SIG-M5 treated with dmso at 0.1 percent for 504 hours (cell line): ENCODE data around the gene WWC2.
"Not testable (repeated sequence)": the region's sequence is repeated elsewhere in the genome, so short reads cannot be mapped to it uniquely, and the experiment has no call there.

Experiments
- DNase-seq: peaks from one replicate; lab custom pipeline; 2025; ENCODE audit not compliant: unreplicated experiment; lab: John Stamatoyannopoulos, UW

The WWC2 gene

DNA sequence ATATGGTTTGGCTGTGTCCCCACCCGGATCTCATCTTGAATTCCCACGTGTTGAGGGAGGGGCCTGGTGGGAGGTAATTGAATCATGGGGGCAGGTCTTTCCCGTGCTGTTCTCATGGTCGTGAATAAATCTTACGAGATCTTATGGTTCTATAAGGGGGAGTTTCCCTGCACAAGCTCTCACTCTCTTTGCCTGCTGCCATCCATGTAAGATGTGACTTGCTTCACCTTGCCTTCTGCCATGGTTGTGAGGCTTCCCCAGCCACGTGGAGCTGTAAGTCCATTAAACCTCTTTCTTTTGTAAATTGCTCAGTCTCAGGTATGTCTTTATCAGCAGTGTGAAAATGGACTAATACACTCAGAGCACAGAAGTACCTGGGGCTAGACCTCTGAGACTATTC, 227.3 kb downstream of the WWC2 start:
- DNase-seq = not testable (repeated sequence)

DNA sequence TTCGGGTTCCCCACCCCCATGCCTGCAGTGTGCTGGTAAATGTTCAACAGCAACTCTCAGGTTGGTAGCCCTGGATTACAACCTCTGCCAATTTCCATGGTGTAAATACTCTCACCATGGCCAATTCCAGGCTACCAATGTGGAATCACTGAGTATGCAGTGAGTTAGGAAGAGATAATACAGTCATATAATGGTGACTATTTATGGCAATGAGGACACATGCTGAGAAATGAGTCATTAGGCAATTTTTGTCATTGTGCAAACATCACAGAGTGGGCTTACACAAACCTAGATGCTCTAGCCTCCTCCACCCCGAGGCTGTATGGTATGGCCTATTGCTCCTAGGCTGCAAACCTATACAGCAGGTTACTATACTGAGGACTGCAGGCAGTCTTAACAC, 227.8 kb downstream of the WWC2 start:
- peak; percentile 35 for DNase-seq

DNA sequence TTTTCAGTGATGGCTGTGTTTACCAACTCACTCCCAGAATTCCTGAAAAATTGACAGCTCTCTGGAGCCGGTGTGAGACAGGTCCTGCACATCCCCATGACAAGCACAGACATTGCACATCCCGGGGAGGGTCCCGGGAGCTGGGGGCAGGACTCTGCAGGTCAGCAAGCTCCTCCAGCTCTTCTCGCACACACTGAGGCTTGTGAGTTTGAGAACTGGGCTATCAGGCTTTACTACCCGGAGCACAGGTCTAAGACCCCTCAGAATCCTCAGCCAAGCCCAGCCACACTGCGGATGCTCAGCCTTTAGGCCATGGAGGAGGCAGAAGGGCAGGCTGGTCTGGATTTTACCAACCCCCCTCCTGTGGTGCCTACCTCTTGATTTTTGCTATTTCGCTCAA, 228.8 kb downstream of the WWC2 start:
- no peak for DNase-seq

- DNase-seq = no peak
These were observed 229.8 kb downstream of the WWC2 start for GRCh38 chr4:183328832-183329231.

DNA sequence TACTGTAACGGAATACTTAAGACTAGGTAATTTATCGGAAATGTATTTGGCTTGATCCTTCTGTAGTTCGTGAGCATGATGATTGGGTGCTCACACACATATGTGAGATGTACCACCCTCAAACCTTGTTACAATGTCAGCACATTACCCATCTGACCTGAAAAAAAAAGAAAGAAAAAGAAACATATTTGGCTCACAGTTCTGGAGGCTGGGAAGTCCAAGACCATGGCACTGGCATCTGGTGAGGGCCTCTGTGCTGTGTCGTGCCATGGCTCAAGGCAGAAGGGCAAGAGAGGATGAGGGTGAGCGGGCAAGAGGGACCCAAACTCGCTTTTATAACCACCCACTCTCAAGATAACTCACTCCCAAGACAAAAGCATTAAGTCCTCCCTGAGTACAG, 230.2 kb downstream of the WWC2 start:
- no peak for DNase-seq

- DNase-seq = no peak
These were observed 231.1 kb downstream of the WWC2 start for GRCh38 chr4:183329954-183330742.

DNA sequence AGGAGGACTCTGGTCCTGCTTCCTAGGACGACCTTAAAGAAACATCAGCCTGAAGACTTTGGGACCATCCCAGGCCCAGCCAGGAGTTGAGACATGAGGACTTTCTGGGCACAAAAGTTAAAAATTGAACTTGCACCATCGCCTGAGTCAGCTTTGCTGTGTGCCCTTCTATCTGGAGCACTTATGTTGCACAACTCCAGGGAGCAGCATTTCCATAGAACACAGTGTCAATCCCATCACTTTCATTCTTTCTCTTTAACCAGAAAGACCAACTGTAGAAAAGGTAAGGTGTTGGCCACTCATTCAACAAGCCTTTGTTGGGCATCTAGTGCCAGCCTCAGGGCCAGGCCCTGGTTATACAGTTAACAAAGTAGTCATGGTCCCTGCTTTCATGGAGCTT, 231.8 kb downstream of the WWC2 start:
- no peak for DNase-seq

- DNase-seq = no peak
These were observed 233.4 kb downstream of the WWC2 start for GRCh38 chr4:183332447-183332846.

- DNase-seq = no peak
These were observed 234.1 kb downstream of the WWC2 start for GRCh38 chr4:183333202-183333601.

DNA sequence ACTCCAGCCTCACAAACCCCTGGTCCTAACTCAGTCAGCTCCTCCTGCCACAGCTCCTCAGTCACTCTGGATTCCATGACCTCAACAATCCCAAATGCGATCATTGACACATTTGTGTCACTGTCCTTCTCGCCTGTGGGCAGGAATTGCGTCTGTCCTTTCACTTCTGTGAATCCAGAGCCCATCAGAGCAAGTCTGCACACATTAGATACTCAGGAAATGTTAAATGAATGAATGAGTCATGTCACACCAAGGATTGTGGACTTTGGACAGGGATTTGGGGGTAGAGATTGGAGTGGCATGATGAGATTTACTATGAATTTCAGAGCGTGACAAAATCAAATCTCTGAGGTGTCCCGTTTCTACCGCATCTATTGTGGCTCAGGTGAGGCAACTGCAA, 234.9 kb downstream of the WWC2 start:
- DNase-seq = no peak

- no peak for DNase-seq
These were observed 236.4 kb downstream of the WWC2 start for GRCh38 chr4:183335369-183335940.

DNA sequence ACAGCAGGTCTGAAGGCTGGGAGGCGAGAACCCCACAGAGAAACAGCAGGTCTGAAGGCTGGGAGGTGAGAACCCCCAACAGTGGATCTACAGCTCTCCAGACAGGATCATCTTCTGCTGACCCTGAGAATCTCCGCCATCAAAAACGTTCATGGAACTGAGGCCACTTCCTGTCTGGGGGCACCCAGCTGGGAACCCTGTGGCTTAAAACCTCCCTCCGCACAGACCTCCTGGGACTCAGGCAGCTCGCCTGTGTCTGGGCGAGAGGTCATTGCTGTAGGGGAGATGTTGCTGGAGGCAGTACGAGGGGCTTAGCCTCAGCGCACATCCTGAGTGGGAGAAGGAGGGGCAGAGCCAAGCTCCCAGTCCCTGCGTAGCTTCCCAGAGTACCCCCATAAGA, 238.3 kb downstream of the WWC2 start:
- no peak for DNase-seq

DNA sequence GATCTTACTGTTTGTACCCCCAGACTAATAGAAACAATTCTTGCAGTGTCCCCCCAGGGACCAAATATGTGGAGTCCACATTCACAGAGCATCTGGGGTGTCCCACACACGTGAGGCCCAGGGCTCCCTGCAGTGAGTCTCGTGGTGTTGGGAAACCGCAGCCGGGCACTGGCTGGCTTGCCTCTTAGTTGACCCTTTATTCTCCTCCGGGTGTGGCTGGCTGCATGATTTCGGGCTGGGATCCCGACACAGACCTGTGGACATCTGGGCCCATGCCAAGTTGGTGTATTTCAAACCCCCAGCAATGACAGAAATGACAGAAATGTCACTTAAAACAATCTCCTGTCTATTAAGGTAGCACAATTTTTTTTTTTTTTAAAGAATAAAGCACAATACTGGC, 238.8 kb downstream of the WWC2 start:
- DNase-seq = no peak

GRCh38 chr4:183342541-183343533, 243.8 kb downstream of the WWC2 start:
- DNase-seq = no peak

DNA sequence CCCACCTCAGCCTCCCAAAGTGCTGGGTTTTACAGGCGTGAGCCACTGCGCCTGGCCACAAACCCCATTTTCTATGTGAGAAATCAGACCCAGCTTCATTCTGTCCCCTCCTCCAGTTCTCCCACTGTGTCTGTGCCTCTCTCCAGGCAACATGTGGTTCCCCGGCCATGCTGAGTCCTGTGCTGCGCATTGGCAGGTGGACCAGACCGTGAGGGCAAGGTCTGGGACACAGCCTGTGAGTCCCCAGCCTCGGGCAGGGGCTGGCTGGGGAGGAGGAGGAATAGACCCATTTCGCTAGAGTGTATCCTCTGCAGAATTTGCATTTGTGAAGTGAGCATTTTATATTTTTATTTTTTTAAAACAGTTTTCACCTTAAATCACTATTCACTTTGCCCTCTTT, 244.7 kb downstream of the WWC2 start:
- DNase-seq = no peak

- no peak for DNase-seq
These were observed 245.6 kb downstream of the WWC2 start for GRCh38 chr4:183344523-183345255.

- DNase-seq = no peak
These were observed 246.2 kb downstream of the WWC2 start for GRCh38 chr4:183345261-183345660.

DNA sequence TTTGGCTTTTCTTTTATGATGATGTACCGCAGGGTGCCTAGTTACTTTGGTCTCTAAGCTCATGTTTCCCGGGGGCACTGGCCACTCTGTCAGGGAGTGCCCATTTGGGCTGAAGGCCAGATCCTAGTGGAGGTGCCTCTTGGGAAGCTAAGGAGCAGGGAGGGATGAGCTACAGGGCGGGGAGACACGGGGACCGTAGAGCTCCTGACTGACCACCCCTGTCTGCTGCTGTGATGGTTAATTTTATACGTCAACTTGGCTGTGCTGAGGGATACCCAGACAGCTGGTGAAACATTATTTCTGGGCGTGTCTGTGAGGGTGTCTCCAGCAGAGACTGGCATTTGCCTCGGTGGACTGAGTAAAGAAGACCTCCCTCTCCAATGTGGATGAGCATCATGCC, 248.1 kb downstream of the WWC2 start:
- no peak for DNase-seq

DNA sequence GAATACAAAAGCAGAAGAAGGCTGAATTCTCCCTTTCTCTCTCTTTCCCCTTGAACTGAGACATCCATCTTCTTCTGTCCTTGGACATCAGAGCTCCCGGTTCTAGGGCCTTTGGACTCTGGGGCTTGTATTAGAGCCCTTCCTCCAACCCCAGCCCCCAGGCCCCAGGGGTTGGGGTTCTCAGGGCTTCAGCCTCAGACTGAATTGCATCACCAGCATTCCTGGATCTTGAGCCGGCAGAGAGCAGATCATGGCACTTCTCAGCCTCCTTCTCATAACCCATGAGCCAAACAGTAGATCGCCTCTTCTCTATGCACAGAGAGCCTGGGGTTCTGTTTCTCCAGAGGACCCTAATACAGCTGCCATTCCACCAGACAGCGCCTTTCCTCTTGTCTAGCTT, 248.5 kb downstream of the WWC2 start:
- DNase-seq = no peak

DNA sequence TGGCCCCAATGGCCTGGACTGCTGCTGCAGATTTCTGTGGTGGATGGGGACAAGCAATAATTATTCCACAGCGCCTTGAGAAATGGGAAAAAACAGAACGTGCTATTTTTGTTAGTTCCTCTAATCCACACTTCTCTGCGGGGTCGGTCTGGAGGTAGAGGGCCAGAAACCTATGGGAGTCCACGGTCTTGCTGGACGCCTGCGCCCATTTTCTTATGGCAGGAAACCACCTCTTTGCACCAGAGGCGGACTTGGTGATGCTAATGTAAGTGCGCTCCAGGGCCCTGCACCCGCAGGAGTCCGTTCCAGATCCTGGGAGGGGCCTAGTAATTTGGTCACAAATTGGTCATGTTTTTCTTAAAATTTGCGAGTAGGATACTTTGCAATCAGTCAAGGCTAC, 249.1 kb downstream of the WWC2 start:
- no peak for DNase-seq
